Measurements from ENCODE around the gene ANKRD11.

The ANKRD11 gene

DNA sequence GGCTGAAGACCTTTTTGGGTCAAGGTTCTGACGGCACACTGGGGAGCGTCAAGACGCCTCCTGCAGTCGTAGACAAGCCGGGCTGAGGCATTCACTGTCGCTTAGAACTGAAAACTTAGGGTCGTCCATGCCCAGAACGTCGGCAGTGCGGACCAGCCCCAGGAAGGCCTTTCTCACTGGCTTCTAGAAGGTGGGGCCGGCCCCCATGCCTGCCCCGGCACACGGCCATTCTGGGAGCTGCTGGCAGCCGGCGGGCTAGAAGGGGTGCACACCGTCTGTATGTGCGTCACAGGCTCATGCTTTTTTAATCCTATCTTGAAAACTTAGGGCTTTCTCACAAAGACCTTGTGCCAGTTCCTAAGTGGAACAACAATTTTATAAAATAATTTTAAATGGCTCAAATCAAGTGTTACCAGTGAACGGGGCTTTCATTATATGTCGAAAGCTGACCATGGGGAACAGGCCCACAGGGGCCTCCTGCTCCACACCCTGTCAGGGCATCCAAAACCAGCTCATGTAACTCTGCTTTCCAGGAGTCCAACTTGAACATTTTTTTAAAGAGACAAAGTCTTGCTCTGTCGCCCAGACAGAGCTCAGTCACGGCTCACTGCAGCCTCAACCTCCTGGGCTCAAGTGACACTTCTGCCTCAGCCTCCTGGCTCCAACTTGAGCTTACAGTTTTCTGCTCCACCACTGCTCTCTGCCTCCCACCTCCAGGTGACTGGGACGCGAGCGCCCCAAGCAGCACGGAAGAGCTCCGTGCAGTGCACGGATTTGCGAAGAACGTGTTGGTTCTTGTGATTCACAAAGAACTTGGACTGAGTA is 111.2 kb downstream of the ANKRD11 start:
- DNase-seq (ENCODE audit: low read depth in 2 of 2): no peak
- no peak overlapping the region for H3K4me3 ChIP-seq (replicated peaks in 1 of 2; ENCODE audit: low read depth in 2 of 2, low read length in 2 of 2)
- TF ChIP-seq, protein P1, sequence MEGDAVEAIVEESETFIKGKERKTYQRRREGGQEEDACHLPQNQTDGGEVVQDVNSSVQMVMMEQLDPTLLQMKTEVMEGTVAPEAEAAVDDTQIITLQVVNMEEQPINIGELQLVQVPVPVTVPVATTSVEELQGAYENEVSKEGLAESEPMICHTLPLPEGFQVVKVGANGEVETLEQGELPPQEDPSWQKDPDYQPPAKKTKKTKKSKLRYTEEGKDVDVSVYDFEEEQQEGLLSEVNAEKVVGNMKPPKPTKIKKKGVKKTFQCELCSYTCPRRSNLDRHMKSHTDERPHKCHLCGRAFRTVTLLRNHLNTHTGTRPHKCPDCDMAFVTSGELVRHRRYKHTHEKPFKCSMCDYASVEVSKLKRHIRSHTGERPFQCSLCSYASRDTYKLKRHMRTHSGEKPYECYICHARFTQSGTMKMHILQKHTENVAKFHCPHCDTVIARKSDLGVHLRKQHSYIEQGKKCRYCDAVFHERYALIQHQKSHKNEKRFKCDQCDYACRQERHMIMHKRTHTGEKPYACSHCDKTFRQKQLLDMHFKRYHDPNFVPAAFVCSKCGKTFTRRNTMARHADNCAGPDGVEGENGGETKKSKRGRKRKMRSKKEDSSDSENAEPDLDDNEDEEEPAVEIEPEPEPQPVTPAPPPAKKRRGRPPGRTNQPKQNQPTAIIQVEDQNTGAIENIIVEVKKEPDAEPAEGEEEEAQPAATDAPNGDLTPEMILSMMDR (IDR thresholded peaks at IDR 0.05; ENCODE audit: low read depth, low read length): no peak

DNA sequence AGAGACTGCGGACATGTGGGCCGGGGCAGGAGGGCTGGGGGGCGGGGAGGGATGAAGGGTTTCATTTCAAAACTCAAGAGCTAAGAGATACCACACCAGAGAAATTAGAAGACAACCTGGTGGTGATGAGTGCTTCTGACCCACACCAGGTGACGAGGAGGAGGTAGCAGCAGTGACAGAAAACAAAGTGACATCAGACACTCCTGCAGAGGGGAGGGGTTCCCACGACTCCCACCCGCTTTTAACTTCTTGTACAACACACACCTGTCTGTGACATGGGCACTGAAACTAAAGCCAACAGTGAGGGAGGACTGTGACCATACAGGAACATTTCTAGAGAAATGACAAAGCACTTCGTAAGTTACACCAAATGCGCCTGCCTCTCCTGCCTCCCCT is 112.9 kb downstream of the ANKRD11 start:
- TF ChIP-seq, protein P1 (IDR thresholded peaks at IDR 0.05; ENCODE audit: low read depth, low read length): no peak
- no peak overlapping the region for H3K4me3 ChIP-seq (replicated peaks in 1 of 2; ENCODE audit: low read depth in 2 of 2, low read length in 2 of 2)
- no peak for DNase-seq (ENCODE audit: low read depth in 2 of 2)

DNA sequence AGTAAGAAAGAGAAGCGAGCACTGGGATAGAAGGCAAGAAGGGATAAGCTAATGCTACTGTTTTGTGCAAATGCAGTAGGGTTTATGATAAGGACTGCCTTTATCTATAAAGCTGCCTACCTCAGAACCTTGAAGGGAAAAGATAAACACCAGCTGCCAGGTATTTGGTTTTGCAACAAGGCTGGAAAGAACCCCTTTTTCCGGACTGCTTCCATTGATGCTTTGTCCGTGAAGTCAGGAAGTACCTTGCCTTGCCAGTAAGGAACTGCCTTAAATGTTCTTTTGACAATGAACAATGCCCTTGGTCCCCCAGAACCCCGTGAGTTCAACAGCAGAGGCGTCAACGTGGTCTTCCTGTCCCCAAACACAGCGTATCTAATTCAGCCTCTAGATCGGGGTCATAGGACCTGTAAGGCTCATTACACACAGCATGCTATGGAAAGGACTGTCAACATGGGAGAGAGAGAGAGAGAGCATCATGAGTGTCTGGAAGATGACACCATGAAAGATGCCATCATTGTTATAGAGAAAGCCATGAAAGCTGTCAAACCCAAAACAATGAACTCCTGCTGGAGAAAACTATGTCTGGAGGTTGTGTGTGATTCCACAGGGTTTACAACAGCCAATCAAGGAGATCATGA is 113.4 kb downstream of the ANKRD11 start:
- no peak for DNase-seq (ENCODE audit: low read depth in 2 of 2)
- H3K4me3 ChIP-seq (replicated peaks in 1 of 2; ENCODE audit: low read depth in 2 of 2, low read length in 2 of 2): no peak overlapping the region
- TF ChIP-seq, protein P1 (IDR thresholded peaks at IDR 0.05; ENCODE audit: low read depth, low read length): no peak

DNA sequence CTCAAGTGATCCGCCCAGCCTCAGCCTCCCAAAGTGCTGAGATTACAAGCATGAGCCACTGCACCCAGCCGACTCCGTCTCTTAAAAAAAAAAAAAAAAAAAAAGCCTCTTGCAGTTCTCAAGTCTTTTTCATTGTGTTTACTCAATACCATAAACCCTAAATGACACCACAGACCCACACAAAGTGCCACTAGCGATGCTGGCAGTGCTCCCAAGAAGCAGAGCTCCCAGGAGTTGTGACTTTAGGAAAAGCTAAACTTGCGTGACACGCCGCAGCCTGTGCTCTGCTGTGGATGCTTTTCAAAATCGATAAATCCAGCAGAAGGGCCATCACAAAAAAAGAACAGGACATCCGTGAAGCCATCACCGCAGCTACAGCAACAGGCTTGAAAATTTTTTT is 114.7 kb downstream of the ANKRD11 start:
- H3K4me3 ChIP-seq (replicated peaks in 1 of 2; ENCODE audit: low read depth in 2 of 2, low read length in 2 of 2): no peak overlapping the region
- TF ChIP-seq, protein P1 (IDR thresholded peaks at IDR 0.05; ENCODE audit: low read depth, low read length): no peak
- no peak for DNase-seq (ENCODE audit: low read depth in 2 of 2)

DNA sequence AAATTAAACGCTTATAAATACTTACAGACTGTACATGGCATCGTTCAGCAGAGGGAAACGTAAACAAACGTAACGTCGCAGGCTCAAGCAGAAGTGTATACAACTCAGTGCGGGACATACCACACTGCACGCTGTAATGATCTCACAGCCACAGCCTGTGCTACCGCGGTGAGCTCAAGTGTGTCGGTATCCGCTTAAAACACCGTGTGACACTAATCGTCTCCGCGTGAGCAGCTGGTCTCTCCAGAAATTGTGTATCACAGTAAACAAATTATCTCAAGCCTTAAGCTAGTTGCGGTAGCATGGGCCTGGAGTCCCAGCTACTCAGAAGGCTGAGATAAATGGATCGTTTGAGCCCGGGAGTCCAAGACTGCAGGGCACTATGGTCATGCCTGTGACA is 115.3 kb downstream of the ANKRD11 start:
- TF ChIP-seq, protein P1 (IDR thresholded peaks at IDR 0.05; ENCODE audit: low read depth, low read length): no peak
- DNase-seq (ENCODE audit: low read depth in 2 of 2): no peak
- H3K4me3 ChIP-seq (replicated peaks in 1 of 2; ENCODE audit: low read depth in 2 of 2, low read length in 2 of 2): no peak overlapping the region

DNA sequence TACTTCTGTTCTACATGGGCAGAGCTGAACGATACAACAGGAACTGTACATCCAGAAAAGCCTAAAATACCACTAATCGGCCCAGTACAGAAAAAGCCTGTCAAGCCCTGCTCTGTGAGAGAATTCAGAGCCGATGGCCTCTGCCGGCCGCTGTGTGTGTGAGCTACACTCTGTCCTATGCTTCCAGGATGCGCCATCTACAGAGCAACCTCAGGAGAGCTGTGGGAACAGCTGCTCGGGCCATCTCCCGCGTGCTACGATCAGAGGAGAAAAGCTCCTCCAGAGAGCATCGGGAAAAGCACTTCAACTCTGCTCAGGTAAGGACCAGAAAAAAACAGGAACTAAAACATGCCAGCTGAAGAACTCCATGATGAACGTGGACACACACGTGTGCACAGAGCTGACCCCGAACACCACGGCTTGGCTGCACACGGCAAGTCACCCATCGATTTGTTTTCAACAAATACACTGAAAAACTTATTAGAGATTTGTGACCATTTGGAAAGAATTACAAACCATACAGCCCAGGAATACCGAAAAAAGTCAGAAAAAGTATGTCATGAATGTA is 115.9 kb downstream of the ANKRD11 start:
- TF ChIP-seq, protein P1 (IDR thresholded peaks at IDR 0.05; ENCODE audit: low read depth, low read length): peak; percentile 14
- DNase-seq (ENCODE audit: low read depth in 2 of 2): peak in 1 of 2 donors; percentile 42
- H3K4me3 ChIP-seq (replicated peaks in 1 of 2; ENCODE audit: low read depth in 2 of 2, low read length in 2 of 2): no peak overlapping the region

All from cardiac fibroblast (primary cell).